Type B pancreatic cell (in vitro differentiated cells): ENCODE data around the gene PPAN. TPM values are rescaled to one million over a fixed set of nuclear protein-coding genes. Genes with fewer than 3 reads are reported as not detected.

ENCODE experiments used
- DNase-seq: peaks from one replicate; pipeline ENCODE4 v3.0.0; 2021; ENCODE audit warnings: mixed read lengths; ENCODE audit not compliant: unreplicated experiment; ENCODE audit errors: extremely low spot score
- H3K27ac Mint-ChIP-seq: 2 replicates; pipeline ENCODE4 v1.8.0; 2021; ENCODE audit warnings: mild to moderate bottlenecking, mixed read lengths
- H3K27me3 Mint-ChIP-seq: 2 replicates; pipeline ENCODE4 v1.8.0; 2021; ENCODE audit warnings: mixed read lengths
- H3K36me3 Mint-ChIP-seq: 2 replicates; pipeline ENCODE4 v1.8.0; 2021; ENCODE audit warnings: mixed read lengths
- H3K4me1 Mint-ChIP-seq: one replicate; pipeline ENCODE4 v1.8.0; 2021; ENCODE audit warnings: mixed read lengths; ENCODE audit not compliant: unreplicated experiment
- H3K4me3 Mint-ChIP-seq: 2 replicates; pipeline ENCODE4 v1.8.0; 2021; ENCODE audit warnings: mild to moderate bottlenecking, mixed read lengths
- H3K9me3 Mint-ChIP-seq: 2 replicates; pipeline ENCODE4 v1.8.0; 2021; ENCODE audit warnings: mixed read lengths
- CTCF ChIP-seq: fragments of 200-600 bp; sonication (generic); conservative IDR thresholded peaks from 2 replicates; pipeline ENCODE4 v1.5.0; 2021; ENCODE audit warnings: antibody characterized with exemption, mild to moderate bottlenecking
- total RNA-seq: library from RNA; stranded (reverse); gene quantifications from 2 replicates; pipeline ENCODE4 v1.2.1, GENCODE V29; 2021; ENCODE audit warnings: low replicate concordance

The PPAN gene
- total RNA-seq, 1 donor from 2014 or later = 62.4 TPM

DNA sequence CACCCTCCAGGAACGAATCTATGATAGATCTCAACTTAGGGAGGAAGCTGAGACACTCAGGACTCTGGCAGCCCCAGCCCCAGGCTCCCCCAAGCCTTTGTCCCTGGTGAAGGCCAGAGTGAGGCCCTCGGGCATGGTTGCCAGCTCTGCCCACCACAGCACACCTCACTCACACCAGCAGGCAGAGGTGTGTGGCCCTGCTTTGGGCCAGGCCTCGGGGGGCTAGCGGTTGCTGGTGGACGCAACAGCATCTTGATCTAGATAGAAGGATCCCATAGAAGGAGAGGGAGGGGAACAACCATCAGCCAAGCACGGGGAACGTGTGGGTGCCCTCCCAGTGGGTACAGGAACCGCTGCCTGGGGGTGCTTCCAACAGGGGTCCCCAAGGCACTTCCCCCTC is 51.9 kb downstream of the PPAN start:
- Mint-ChIP-seq H3K27ac (no peak overlapping the region), H3K4me1 (no peaks in the 10 kb centered on the region), H3K27me3 (no peaks in the 10 kb centered on the region), H3K36me3 (peaks cover 19% of the 10 kb centered on the region), H3K4me3 (no peak overlapping the region), H3K9me3 (no peaks in the 10 kb centered on the region)
- no peak for DNase-seq
- TF ChIP-seq CTCF = no peak

- DNase-seq = no peak
- Mint-ChIP-seq H3K27me3 (no peaks in the 10 kb centered on the region), H3K4me3 (no peak overlapping the region), H3K36me3 (peaks cover 17% of the 10 kb centered on the region), H3K27ac (no peak overlapping the region), H3K9me3 (no peaks in the 10 kb centered on the region), H3K4me1 (no peaks in the 10 kb centered on the region)
- TF ChIP-seq CTCF = no peak
These were observed 52.3 kb downstream of the PPAN start for GRCh38 chr19:10158485-10158884.

DNA sequence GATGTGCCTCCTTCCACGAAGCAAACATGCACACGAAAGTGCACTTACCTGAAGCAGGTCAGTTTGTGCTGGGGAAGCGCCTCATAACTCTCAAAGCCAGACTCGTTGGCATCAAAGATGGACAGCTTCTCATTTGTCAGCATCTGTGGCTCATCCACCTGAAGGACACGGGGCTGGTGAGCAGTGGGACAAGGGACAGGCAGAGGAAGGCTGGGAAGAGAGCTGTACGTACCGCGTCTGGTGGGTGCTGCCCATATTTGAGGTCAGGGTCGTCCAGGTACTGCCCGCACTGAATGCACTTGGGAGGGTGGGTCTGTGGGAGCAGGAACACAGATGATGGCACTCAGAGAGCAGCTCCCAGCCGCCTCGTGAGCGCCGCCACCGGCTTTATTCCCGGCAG is 53.4 kb downstream of the PPAN start:
- H3K36me3 Mint-ChIP-seq = peaks cover 11% of the 10 kb centered on the region
- H3K4me1 Mint-ChIP-seq = no peaks in the 10 kb centered on the region
- no peak overlapping the region for H3K4me3 Mint-ChIP-seq
- no peak for TF ChIP-seq CTCF
- H3K27me3 Mint-ChIP-seq = no peaks in the 10 kb centered on the region
- no peaks in the 10 kb centered on the region for H3K9me3 Mint-ChIP-seq
- no peak overlapping the region for H3K27ac Mint-ChIP-seq
- no peak for DNase-seq

Other genes starting within 250 kb of the PPAN start
- gene OLFM2, start 169.8 kb upstream of the PPAN start, total RNA-seq = 33.1 and 38.6 TPM in 2 replicates
- 1.1 and 6.2 TPM in 2 replicates for gene COL5A3, start 95.9 kb upstream of the PPAN start, total RNA-seq
- gene RDH8, start 92.9 kb upstream of the PPAN start, total RNA-seq = not detected in 2 replicates
- gene SHFL, start 20.0 kb upstream of the PPAN start, total RNA-seq = 16.8 and 18.9 TPM in 2 replicates
- gene ANGPTL6, start 3.7 kb upstream of the PPAN start, total RNA-seq = 0.27 TPM in 1 of 2 replicates, not detected in the other
- 22.7 and 26.0 TPM in 2 replicates for gene P2RY11, start 5.3 kb downstream of the PPAN start, total RNA-seq
- 179 and 215 TPM in 2 replicates for gene EIF3G, start 13.5 kb downstream of the PPAN start, total RNA-seq
- gene DNMT1, start 88.6 kb downstream of the PPAN start, total RNA-seq = 85.0 and 167 TPM in 2 replicates
- 8.0 and 23.3 TPM in 2 replicates for gene S1PR2, start 125.0 kb downstream of the PPAN start, total RNA-seq
- 67.3 and 68.0 TPM in 2 replicates for gene MRPL4, start 145.9 kb downstream of the PPAN start, total RNA-seq
- gene ICAM1, start 164.8 kb downstream of the PPAN start, total RNA-seq = 3.3 and 3.6 TPM in 2 replicates
- 2.8 and 5.3 TPM in 2 replicates for gene ICAM4, start 180.6 kb downstream of the PPAN start, total RNA-seq
- 2.3 and 3.8 TPM in 2 replicates for gene ICAM5, start 183.6 kb downstream of the PPAN start, total RNA-seq
- 5.5 and 17.0 TPM in 2 replicates for gene ZGLP1, start 203.5 kb downstream of the PPAN start, total RNA-seq
- 18.8 and 23.3 TPM in 2 replicates for gene FDX2, start 209.7 kb downstream of the PPAN start, total RNA-seq
- 42.5 and 48.4 TPM in 2 replicates for gene RAVER1, start 227.2 kb downstream of the PPAN start, total RNA-seq
- 5.8 and 8.2 TPM in 2 replicates for gene ICAM3, start 233.3 kb downstream of the PPAN start, total RNA-seq